Heart left ventricle (tissue), 13 donors: ENCODE results near the gene CMIP.

Experiments used
- POLR2A ChIP-seq, 2 donors: fragments of 450-650 bp; IDR thresholded peaks; one replicate each; pipeline ENCODE4 v1.6.1; 2017; ENCODE audit warnings: antibody characterized with exemption in 2 of 2, mild to moderate bottlenecking in 2 of 2, moderate library complexity in 2 of 2
- TF ChIP-seq, protein P1 (sequence below), 12 donors: fragments of 200-600 bp; sonication (generic) in 4 of 12; IDR thresholded peaks; one replicate each; pipeline versions ENCODE4 v1.5.0 to v1.8.0; 2018 to 2022; ENCODE audit warnings: antibody characterized with exemption in 12 of 12, mild to moderate bottlenecking in 5 of 12
- donor health status: ischemic (EF 13 %, LVEDD 7.1; RV severe dilation, severe dysfunction).
- donor health status: DM: no; HTN: yes; CAD: no.
- donor health status: DM: no; HTN: no; CAD: no.
- donor health status: ischemic (EF 25% LVEDD 6.9; RV normal size, moderate dysfunction).
- donor health status: ischemic (EF 25% LVEDD 5.7; RV mildly dilated, moderate dysfunction).
- donor health status: ischemic (EF 35%, LVEDD 5.7; RV mildly dilated, moderate dysfunction).
- donor health status: nonischemic (EF 11% LVEDD 7.7; RV severe dilation, severe dysfunction).
- donor health status: DM: yes; HTN: yes; CAD: no.
- donor health status: PGD.
- donor health status: ischemic (EF 29% LVEDD 5.4; RV normal size, mild dysfunction).
- donor health status: nonischemic (EF 23%, LVEDD 6.1; RV moderate dilation, normal function).

- TF ChIP-seq, protein P1, sequence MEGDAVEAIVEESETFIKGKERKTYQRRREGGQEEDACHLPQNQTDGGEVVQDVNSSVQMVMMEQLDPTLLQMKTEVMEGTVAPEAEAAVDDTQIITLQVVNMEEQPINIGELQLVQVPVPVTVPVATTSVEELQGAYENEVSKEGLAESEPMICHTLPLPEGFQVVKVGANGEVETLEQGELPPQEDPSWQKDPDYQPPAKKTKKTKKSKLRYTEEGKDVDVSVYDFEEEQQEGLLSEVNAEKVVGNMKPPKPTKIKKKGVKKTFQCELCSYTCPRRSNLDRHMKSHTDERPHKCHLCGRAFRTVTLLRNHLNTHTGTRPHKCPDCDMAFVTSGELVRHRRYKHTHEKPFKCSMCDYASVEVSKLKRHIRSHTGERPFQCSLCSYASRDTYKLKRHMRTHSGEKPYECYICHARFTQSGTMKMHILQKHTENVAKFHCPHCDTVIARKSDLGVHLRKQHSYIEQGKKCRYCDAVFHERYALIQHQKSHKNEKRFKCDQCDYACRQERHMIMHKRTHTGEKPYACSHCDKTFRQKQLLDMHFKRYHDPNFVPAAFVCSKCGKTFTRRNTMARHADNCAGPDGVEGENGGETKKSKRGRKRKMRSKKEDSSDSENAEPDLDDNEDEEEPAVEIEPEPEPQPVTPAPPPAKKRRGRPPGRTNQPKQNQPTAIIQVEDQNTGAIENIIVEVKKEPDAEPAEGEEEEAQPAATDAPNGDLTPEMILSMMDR (IDR thresholded peaks at IDR 0.05): no peak
- no peak for TF ChIP-seq POLR2A (IDR thresholded peaks at IDR 0.05)
Measured at GRCh38 chr16:81545470-81546250, 101.1 kb downstream of the CMIP start.
